Astrocyte (in vitro differentiated cells and primary cell): ENCODE data around the gene ERRFI1.

Source experiments
- EZH2 ChIP-seq: IDR thresholded peaks from 2 replicates; pipeline ENCODE4 v1.6.1; 2012; ENCODE audit warnings: mild to moderate bottlenecking, low read length, inconsistent platforms; ENCODE audit not compliant: insufficient read depth
- TF ChIP-seq, protein P1 (sequence below): IDR thresholded peaks from 2 replicates; pipeline ENCODE4 v1.5.1; 2011; ENCODE audit warnings: low read depth, mild to moderate bottlenecking, inconsistent platforms, low read length, moderate library complexity; ENCODE audit not compliant: insufficient read depth

DNA sequence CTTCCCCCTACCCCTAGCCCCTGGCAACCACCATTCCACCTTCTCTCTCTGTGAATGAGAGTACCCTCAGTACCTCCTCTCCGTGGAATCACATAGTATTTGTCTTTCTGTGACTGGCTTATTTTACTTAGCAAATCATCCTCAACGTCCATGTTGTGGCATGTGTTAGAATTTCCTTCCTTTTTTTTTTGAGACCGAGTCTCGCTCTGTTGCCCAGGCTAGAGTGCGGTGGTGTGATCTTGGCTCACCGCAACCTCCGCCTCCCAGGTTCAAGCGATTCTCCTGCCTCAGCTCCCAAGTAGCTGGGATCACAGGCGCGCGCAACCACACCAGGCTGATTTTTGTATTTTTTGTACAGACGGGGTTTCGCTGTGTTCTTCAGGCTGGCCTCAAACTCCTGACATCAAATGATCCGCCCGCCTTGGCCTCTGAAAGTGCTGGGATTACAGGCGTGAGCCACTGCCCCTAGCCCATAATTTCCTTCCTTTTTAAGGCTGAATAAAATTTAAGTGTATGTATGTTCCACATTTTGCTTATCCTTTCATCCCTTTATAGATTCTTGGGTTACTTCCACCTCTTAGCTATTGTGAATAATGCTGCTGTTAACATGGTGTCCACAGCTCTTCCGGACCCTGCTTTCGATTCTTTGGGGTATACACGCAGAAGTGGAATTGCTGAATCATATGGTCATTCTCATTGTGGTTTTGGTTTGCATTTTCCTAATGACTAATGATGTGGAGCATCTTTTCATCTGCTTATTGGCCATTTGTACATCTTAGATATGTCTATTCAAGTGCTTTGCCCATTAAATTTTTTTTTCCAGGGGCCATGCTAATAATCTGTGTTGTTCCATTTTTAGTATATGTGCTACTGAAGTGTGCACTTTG lies 32.3 kb downstream of the ERRFI1 start:
- TF ChIP-seq, protein P1, sequence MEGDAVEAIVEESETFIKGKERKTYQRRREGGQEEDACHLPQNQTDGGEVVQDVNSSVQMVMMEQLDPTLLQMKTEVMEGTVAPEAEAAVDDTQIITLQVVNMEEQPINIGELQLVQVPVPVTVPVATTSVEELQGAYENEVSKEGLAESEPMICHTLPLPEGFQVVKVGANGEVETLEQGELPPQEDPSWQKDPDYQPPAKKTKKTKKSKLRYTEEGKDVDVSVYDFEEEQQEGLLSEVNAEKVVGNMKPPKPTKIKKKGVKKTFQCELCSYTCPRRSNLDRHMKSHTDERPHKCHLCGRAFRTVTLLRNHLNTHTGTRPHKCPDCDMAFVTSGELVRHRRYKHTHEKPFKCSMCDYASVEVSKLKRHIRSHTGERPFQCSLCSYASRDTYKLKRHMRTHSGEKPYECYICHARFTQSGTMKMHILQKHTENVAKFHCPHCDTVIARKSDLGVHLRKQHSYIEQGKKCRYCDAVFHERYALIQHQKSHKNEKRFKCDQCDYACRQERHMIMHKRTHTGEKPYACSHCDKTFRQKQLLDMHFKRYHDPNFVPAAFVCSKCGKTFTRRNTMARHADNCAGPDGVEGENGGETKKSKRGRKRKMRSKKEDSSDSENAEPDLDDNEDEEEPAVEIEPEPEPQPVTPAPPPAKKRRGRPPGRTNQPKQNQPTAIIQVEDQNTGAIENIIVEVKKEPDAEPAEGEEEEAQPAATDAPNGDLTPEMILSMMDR: no peak
- TF ChIP-seq EZH2: no peak
